Raji (cell line): ENCODE results near the gene HMGCL.

Experiments
- POLR2A ChIP-seq: IDR thresholded peaks from 2 replicates; pipeline ENCODE4 v1.6.1; 2011; ENCODE audit warnings: low read depth, low read length, control low read depth; ENCODE audit not compliant: insufficient read depth

HMGCL gene

DNA sequence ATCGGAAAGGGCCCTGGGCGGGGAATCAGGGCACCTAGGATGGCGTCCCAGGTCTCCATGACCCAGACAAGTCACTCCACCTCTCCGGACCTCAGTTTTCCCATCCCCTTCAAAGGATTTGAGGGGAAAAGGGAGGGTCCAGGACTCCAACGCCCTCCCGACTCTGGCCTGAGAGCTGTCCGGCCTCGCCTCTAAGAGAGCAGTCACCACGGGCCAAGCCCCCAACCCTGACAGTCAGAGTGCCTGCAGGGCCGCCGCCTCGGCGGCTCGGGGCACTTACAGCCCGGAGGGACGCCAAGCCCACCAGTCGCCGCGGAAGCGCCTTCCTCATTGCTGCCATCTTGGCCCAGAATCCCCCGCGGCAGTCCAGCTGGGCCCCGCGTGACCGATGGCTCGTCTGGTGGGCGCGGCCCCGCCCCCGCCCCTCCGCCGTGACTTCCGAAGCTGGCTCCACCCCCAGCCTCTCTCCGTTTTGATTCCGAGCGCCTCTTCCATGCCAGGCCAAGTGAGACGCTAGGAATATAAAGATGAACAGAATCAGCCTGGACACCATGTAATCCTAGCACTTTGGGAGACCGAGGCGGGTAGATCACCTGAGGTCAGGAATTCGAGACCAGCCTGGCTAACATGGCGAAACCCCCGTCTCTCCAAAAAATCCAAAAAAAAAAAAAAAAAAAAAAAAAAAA is at the start of gene HMGCL:
HMGCL (minus strand) TSS at position 354 of the 686 bp plus-strand sequence; CDS start at position 340, 14 bp downstream.
- TF ChIP-seq POLR2A: peak; percentile 97

DNA sequence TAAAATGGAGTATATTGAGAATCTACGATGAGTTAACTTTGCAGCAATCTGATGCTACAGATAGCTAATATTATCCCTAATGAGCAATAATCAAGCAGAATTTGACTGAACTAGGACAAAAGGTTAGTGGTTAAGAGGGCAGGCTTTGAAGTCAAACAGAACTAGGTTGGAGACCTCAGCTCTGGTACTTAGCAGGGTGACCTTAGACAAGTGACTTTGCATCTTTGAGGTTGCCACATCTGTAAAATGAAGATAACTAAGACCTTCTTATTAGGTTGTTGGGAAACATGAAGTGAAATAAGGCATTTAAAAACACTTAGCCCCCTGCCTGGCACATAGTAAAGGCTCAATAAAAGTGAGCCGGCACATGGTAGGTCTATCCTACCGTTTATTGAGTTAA is 47.2 kb upstream of the HMGCL start:
- no peak for TF ChIP-seq POLR2A

DNA sequence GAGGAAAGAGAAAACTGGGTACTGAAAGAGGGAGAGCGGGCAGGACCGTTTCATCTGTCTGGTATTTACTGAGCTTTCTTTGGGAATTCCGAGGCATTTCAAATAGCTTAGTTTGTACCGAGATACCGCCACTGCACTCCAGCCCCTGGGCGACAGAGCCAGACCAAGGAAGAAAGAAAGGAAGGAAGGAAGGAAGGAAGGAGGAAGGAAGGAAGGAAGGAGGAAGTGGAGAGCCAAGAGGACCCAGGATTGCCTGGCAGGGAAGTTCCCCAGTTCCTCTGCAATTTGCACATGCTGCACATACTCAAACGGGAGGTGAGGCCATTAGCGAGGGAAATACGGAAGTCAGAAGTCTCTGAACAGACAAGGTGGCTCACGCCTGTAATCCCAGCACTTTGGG is 43.8 kb upstream of the HMGCL start:
- no peak for TF ChIP-seq POLR2A

DNA sequence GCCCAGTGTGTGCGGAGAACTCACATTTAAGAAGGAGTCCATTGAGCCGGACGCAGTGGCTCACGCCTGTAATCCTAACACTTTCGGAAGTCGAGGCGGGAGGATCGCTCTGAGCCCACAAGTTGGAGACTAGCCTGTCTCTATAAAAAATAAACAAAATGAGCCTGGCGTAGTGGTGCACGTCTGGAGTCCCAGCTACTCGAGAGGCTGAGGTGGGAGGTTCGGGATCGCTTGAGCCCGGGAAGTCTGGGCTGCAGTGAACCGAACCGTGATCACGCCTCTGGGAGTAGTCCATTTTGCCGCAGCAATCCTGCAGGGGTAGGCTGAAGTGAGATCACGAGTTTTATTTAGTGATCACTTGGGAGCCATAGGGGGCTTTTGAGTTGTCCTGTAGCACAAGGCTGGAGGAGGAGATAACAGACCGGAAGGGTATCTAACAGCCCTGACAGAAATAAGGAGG is 43.4 kb upstream of the HMGCL start:
- TF ChIP-seq POLR2A: no peak

DNA sequence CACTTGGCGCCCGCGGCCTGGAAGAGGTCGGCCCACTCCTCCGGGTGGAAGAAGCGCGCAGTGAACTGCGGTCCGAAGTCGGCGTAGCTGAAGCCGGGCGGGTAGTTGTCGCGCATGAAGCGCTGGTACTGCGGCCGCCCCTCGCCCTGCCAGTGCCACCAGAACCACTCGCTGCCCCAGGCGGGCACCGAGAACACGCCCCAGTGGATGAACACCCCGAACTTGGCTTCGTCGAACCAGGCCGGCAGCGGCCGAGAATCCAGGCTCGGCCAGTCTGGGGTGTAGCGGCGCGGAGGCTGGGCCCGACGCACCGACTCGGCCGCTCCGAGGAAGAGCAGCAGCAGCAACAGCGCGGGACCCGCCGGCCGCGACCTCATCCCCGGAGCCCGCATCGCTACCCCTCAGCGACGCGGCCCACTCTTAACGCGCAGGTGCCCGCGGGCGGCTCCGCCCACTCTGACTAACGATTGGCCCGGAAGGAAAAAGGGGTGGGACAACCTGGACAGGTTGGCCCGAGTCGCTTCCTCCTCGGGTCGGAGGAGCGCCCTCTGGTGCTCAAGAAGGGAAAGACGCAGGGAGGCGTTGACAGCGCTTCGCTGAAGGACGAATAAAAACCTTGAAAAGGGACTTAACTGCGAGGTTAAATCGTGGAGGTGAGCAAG is 42.8 kb upstream of the HMGCL start, which contains the start of gene FUCA1:
FUCA1 (minus strand) TSS at position 396 of the 662 bp plus-strand sequence; CDS start at position 392, 4 bp downstream.
- peak; percentile 94 for TF ChIP-seq POLR2A

DNA sequence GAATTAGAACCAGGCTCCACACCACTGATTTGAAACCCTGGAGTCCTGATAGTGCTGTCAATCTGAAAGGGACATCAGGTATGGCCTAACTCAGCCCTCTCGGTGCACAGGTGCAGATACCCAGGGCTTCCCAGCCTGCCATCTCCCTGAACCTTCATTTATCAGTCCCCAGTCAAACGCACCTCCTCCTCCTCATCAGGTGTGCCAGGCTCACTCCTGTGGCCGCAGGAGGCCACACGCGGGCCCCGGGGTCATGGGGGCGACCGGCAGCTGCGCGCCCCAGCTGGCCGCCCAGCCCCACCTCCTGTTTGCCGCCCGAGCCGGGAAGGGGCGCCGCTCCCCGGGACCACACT is 42.3 kb upstream of the HMGCL start:
- TF ChIP-seq POLR2A: no peak

DNA sequence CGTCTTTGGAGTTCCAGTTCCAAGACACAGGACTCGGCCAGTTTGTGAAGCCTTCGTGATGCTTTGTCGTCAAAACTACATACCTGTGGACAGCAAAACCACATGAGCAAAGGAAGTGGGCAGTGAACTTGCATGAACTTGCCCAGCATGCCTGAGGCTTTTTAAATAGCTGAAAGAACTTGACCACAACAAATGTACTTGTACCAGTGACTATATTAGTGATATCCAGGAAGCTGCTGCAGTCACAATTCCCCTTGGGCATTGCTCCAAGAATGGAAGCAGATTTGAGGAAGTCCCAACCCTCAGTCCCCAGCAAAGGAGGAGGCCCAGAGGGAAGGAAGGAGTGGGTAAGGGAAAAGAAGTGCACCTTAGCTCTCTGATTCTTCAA is 40.3 kb upstream of the HMGCL start:
- no peak for TF ChIP-seq POLR2A

DNA sequence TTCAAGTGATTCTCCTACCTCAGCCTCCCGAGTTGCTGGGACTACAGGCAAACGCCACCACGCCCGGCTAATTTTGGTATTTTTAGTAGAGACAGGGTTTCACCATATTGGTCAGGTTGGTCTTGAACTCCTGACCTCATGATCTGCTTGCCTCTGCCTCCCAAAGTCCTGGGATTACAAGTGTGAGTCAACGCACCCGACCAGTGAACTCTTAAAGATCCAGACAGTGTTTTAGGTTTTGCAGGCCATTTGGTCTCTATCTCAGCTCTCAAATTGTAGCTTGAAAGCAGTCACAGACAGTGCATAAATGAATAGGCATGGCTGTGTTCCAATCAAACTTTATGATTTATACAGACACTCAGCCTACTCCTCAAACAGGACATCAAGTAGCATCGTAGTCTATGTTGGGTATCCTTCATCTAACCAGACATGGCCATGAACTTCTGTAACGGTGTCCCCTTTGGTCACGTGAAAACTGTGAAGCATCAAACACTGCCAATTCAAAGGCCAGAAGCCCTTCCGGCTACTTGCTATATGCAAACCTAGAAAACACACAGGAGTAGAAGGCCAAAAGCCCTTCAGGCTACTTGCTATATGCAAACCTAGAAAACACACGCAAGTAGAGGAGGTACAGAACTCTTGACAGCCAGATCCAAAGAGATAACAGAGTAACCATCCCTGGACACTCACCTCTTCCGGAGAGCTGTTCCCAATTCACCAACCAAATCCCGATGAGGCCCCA is 39.7 kb upstream of the HMGCL start:
- no peak for TF ChIP-seq POLR2A

DNA sequence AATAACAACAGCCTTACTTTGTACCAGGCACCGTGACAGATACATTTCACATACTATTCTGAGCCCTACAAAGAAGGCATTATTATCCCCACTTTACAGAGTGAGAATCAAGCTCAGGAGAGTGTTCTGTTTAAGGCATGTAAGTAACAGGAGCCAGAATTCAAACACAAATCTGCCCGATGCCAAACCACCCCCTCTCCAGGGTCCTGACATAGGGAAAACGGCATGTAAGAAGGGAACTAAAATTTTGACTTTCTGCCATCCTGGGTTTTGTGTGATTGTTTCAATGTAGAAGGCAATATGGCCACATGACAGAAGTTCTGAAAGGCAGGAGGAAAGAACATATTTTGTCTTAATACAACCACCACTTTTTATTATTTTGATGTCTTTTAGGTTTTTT is 37.4 kb upstream of the HMGCL start:
- TF ChIP-seq POLR2A: no peak

DNA sequence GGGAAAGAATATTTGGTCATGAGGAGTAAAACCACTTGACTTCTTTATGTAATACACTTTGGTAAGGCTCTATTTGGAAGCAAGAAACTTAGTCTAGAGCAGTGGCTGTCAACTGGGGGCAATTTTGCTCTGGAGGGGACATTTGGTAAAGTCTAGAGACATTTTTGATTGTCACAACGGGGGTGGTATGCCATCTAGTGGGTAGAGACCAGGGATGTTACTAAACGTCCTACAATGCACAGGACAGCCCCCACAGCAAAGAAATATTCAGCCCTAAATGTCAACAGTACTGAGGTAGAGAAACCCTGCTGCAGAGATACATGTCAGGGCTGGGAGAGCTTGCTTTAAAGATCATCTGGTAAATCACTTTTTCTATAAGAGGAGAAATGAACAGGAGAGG is 29.3 kb upstream of the HMGCL start:
- no peak for TF ChIP-seq POLR2A

DNA sequence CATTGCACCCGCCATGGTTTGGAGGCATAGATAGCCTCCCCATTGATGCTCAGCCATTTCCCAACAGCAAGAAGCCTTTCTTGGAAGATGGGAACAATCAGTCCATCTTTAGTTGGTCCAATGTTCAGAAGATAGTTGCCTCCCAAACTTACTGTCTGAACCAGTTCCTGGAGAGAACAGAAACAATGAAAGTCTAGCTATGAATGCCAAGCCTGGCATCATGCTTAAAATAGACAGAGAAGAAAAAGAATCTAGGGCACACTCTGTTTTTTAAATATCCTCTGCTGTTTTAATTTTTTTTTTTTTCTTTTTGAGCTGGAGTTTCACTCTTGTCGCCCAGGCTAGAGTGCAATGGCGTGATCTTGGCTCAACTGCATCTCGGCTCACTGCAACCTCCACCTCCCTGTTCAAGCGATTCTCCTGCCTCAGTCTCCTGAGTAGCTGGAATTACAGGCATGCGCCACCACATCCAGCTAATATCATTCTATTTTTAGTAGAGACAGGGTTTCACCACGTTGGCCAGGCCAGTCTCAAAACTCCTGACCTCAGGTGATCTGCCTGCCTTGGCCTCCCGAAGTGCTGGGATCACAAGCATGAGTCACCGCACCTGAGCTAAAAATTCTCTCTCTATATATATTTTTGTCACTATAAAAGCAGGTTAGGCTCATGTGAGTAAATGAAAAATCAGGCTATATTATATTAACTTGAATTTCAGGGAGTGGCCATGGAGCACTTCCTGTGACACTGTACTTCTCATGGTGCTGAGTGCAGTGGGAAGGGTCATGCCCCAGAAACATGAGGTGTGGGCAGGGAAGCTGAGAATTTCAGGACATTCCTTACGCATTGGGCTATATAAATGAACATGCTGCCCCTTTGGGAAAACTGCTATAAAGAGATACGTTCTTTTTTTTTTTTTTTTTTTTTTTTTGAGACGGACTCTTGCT is 23.7 kb upstream of the HMGCL start:
- no peak for TF ChIP-seq POLR2A

DNA sequence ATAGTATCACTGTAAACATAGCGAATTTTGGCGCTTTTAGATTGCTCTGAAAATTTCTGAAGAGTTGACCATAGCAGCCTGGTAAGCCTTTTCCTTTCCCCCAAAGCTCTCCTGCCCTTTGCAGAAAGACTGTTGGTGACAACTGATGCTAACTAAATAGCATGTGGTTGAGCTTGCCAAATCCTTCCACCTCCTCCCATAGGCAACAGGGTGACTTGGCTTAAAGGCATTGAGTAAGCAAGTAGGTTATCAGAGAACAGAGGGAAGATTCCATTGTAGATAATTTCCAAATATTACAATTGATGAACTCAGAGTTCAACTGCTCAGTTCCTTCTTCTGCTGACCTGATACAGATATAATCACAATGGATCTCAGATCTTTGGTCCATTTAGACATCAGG is 19.9 kb upstream of the HMGCL start:
- TF ChIP-seq POLR2A: no peak

DNA sequence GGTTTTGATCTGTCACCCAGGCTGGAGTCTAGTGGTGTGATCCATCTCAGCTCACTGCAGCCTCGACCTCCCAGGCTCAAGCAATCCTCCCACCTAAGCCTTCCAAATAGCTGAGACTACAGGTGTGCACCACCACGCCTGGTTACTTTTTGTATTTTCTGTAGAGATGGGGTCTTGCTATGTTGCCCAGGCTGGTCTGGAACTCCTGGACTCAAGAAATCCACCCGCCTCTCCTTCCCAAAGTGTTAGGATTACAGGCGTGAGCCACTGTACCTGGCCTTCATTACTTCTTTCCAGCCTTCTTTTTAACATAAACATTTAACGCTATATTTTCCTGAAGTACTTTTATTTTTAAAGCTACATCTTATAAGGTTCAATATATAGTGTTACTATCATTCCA is 18.4 kb upstream of the HMGCL start:
- TF ChIP-seq POLR2A: no peak

DNA sequence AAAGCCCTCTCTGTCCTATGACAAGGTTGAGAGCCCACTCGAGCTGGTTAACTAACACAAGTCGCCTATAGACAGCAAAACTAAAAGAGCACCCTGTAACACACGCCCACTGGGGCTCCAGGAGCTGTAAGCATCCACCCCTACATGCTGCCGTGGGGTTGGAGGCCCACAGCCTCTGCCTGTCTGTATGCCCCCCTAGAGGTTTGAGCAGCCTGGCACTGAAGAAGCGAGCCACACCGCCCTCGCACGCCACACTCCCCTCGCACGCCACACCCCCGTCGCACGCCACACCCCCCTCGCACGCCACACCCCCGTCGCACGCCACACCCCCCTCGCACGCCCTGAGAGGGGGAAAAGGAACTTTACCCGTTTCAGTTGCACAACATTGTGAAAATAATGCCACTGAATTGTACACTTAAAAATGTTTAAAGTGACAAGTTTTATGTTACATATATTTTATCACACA is 13.2 kb upstream of the HMGCL start:
- peak; percentile 78 for TF ChIP-seq POLR2A

DNA sequence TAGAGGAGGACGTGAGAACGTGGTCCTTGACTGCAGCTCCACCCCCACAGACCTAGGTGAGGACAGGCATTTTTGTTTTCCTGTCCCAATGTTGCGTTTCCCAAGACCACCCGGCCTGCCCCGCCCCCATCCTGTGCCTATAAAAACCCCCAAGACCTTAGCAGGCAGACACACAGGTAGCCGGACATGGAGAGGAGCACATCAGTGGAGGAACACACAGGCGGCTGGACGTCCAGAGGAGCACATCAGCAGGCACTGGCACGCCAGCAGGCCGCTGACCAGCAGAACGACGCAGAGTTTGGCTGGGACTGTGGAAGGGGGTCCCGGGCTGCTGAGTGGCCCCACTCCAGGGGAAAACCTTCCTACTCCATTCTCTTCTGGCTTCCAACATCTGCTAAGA is 12.7 kb upstream of the HMGCL start:
- no peak for TF ChIP-seq POLR2A
